Rectal smooth muscle tissue (tissue), 1 donor: ENCODE results near the gene SMURF1.

Experiments used
- H3K27ac ChIP-seq: one replicate; pipeline ENCODE4 v1.7.0; 2013; ENCODE audit warnings: low read depth, low read length, inconsistent platforms
- H3K27me3 ChIP-seq: one replicate; pipeline ENCODE4 v1.7.0; 2013; ENCODE audit warnings: low read length; ENCODE audit not compliant: control insufficient read depth, insufficient read depth
- H3K36me3 ChIP-seq: one replicate; pipeline ENCODE4 v1.7.0; 2013; ENCODE audit warnings: low read length; ENCODE audit not compliant: control insufficient read depth, insufficient read depth
- H3K4me1 ChIP-seq: one replicate; pipeline ENCODE4 v1.7.0; 2013; ENCODE audit warnings: low read length; ENCODE audit not compliant: control insufficient read depth, insufficient read depth
- H3K4me3 ChIP-seq: one replicate; pipeline ENCODE4 v1.7.0; 2013; ENCODE audit warnings: low read length
- H3K9ac ChIP-seq: one replicate; pipeline ENCODE4 v1.7.0; 2013; ENCODE audit warnings: low read length

SMURF1 gene

DNA sequence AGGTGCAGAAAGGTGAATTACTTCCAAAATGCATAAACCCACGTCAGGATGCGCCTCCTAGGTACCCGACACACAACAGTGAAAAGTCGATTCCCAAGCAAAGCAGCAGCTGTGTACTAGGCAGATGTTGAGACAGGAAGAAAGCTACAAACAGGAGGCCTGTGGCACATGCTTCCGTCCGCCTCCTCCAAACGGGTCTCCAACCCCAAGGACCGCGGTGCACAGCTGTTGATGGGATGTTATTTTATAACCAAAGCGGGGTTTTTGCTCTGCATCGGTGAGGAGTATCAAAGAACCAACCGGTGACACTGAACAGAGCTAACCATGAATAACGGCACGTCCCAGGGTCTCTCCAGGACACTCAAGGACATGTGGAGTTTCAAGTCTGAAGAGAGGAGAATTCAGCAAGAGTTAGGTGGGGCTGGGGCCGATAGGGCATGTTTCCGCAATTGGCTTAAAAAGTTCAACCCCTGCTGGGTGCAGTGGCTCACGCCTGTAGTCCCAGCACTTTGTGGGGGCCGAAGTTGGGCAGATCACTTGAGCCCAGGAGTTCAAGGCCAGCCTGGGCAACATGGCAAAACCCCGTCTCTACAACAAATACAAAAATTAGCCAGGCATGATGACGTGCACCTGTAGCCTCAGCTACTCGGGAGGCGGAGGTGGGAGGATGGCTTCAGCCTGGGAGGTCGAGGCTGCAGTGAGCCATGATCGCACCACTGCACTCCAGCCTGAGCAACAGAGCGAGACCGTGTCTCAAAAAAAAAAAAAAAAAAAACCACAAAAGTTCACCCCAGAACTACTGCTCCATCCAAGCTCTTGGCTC, 108.0 kb downstream of the SMURF1 start:
- Histone ChIP-seq H3K36me3 (peaks cover 53% of the 10 kb centered on the region), H3K4me1 (no peaks in the 10 kb centered on the region), H3K9ac (no peak overlapping the region), H3K27me3 (no peaks in the 10 kb centered on the region), H3K27ac (no peak overlapping the region), H3K4me3 (no peak overlapping the region)

DNA sequence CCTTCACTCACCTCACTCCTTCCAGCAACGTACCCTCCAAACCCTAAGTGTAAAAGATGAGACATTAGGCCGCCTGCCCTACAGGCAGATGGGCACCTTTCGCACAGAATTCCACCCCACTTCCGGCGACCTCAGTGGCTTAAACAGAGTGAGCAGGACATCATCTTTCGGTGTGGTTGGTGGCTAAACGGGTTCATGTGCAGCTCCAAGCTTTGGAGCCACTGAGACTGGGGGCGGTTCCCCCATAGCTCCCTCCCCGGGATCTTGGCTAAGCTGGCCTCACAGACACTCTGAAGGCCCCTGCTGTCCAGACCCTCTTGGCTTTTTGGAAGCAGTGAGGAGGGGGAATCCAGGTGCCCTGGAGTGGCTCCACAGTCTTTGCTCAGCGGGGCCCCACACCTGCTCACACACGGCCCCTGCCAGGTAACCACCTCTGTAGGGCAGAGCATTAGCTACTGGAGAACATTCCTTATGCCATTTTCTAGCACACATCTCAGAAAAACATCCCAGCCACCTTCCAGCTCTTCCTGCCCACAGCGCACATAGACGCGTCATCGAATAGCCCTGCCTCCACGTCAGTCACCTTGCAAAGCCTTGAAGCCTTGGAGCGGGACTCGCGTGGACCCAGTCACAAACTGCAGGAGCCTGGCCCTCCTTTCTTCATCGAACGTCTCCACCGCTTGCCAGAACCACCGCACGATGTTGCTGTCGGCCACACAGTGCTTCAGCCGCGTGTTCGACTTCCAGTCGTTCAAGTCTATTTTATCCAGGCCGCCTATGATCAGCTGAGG, 108.8 kb downstream of the SMURF1 start:
- Histone ChIP-seq H3K36me3 (peaks cover 60% of the 10 kb centered on the region), H3K27me3 (no peaks in the 10 kb centered on the region)

DNA sequence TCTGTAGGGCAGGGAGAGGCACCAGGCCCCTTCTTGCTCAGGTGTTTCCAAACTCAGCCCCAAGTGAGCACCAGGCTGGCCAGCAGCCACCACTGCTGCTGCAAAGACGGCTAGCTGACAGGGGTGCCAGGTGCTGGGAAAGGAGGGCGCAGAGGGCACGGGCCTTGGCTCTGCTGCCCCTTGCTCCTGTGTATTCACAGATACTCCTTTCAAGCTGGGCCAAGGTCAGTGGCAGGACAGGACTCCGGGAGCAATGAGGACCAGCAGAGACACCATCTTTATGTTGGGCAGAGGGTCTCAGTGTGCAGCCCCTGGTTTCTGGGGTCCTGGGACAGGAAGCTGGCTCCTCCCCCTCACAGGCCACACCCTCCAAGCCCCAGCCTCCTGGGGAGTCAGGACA, 110.1 kb downstream of the SMURF1 start:
- Histone ChIP-seq H3K27me3 (no peaks in the 10 kb centered on the region), H3K4me3 (no peak overlapping the region), H3K4me1 (no peaks in the 10 kb centered on the region), H3K9ac (no peak overlapping the region), H3K27ac (no peak overlapping the region), H3K36me3 (peaks cover 68% of the 10 kb centered on the region)

More for the DNA sequence above, 108.8 kb downstream of the SMURF1 start:
- H3K9ac ChIP-seq: no peak overlapping the region
- no peaks in the 10 kb centered on the region for H3K4me1 ChIP-seq
- H3K27ac ChIP-seq: no peak overlapping the region
- H3K4me3 ChIP-seq: no peak overlapping the region

DNA sequence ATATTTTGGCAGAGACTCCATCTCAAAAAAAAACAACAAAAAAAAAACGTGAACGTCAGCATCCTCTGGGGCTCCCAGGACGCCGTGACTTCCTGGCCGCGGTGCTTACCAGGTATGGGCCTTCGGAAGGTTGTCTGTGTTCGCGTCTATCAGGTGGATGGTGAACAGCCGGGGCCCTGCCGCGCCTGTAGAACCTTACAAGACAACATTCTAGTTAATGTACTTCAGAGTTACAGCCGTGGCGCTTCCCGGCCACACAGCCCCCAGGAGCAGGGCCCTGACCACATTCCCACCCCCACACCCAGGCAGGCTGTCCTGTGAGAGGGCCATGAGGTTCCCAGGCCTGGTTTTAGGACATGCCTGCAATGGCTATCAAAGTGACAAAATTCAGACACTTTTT, 111.0 kb downstream of the SMURF1 start:
- H3K9ac ChIP-seq: no peak overlapping the region
- no peaks in the 10 kb centered on the region for H3K4me1 ChIP-seq
- no peak overlapping the region for H3K27ac ChIP-seq
- no peaks in the 10 kb centered on the region for H3K27me3 ChIP-seq
- H3K4me3 ChIP-seq: no peak overlapping the region
- peaks cover 70% of the 10 kb centered on the region for H3K36me3 ChIP-seq

DNA sequence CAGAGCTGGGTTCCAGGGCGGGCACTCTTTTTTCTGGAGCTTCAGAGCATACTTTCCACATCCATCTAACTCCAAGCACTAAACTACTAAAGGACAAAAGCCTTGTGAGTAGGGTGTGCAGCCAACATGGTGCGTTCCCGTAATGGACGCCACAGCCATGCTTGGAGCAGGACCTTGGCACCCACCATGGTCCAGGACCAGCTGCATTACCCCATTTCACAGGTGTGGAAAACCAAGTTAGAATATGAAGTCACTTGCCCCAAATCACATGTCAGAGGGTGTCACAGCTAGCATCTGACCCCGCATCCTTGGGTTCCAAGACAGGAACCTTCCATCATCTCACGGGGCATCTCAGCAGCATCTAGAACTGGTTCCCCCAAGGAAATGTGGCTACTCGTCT, 112.4 kb downstream of the SMURF1 start:
- H3K4me1 ChIP-seq: no peaks in the 10 kb centered on the region
- H3K27ac ChIP-seq: peak overlapping the region; percentile 60
- no peaks in the 10 kb centered on the region for H3K27me3 ChIP-seq
- H3K9ac ChIP-seq: no peak overlapping the region
- H3K4me3 ChIP-seq: no peak overlapping the region
- H3K36me3 ChIP-seq: peaks cover 57% of the 10 kb centered on the region

DNA sequence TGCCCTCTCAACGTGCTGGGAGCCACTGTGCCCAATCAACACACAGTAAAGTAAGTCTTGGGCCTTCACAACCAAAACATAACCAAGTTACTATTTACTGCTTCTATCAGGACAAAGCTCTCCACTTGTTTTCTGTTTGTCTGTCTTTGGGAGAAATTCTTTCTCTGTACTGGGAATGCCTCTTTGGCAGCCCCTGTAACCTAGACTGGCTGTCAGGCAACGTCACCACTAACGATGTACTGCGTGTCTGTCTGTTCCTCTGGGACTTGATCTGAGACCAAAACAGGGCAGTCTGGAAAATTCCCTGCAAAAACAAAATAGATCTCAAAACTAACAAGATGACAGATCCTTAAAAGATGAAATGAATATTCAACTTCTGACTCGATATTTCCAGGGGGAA, 113.0 kb downstream of the SMURF1 start:
- no peaks in the 10 kb centered on the region for H3K4me1 ChIP-seq
- H3K36me3 ChIP-seq: peaks cover 53% of the 10 kb centered on the region
- H3K27me3 ChIP-seq: no peaks in the 10 kb centered on the region
- no peak overlapping the region for H3K4me3 ChIP-seq
- no peak overlapping the region for H3K9ac ChIP-seq
- no peak overlapping the region for H3K27ac ChIP-seq

DNA sequence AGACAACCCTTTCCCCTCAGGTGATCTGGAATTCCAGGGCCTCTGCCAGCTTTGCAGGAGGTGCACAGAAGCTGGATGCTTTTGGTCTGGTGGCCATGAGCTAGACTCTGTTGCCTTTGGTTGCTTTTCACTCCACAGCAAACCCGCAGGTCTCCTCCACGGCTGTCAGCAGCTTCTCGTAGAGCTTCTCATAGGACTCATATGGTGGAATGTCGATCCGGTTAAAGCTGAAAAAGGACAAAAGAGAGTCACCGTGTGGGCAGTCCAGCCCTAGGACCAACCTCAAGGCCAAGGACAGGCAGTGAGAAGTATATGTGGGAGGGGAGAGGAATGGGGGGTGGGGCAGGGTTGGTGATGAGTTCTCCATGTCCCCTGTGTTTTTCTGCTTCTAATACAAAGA, 113.5 kb downstream of the SMURF1 start:
- Histone ChIP-seq H3K27me3 (no peaks in the 10 kb centered on the region), H3K27ac (peak overlapping the region; percentile 58), H3K4me3 (no peak overlapping the region), H3K36me3 (peaks cover 48% of the 10 kb centered on the region), H3K4me1 (no peaks in the 10 kb centered on the region), H3K9ac (no peak overlapping the region)

DNA sequence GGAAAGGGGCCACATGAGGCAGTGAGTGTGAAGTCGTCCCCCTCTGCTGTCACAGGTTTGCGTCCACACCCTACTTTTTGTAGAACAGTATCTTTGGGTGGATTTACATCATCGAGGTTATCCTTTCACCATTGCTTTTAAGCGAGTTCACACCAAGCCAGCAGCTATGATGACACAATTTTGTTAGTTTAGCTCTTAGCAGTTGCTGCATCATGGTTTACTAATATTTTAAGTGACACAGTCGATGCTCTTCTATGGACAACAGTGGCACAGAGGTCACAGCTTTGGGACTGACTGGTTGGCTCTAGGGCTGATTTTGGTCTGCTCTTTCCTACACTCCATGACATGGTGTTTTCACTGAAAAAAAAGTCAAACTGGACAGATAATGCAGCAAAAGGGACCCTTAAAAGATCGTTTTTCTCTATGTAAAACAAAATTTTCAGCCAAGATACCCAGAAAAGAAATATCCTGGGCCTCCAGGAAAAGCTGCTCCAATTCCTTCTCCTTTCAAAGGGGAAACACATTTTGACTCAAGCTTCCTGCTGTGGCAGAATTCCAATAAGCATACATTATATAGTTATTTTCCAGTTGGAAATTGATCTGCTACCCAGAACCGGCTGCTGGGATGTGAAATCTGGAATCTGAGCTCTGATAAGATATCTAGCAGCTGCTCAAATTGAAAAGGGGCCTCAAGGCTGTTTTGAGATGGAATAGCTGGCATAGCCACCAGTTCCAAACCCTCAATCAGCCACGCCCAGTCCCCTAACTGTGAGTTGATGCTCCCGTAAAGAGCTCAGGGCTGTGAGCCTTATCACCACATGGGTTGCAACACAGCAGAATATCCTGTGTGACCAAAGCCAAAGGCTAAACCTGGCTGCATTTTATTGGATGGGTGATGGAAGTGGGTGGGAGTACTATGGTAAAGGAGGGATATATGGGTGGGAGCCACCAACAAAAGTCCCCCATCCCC, 114.2 kb downstream of the SMURF1 start:
- Histone ChIP-seq H3K27me3 (no peaks in the 10 kb centered on the region), H3K36me3 (peaks cover 41% of the 10 kb centered on the region), H3K4me1 (no peaks in the 10 kb centered on the region), H3K4me3 (no peak overlapping the region), H3K27ac (peak overlapping the region; percentile 58), H3K9ac (no peak overlapping the region)

DNA sequence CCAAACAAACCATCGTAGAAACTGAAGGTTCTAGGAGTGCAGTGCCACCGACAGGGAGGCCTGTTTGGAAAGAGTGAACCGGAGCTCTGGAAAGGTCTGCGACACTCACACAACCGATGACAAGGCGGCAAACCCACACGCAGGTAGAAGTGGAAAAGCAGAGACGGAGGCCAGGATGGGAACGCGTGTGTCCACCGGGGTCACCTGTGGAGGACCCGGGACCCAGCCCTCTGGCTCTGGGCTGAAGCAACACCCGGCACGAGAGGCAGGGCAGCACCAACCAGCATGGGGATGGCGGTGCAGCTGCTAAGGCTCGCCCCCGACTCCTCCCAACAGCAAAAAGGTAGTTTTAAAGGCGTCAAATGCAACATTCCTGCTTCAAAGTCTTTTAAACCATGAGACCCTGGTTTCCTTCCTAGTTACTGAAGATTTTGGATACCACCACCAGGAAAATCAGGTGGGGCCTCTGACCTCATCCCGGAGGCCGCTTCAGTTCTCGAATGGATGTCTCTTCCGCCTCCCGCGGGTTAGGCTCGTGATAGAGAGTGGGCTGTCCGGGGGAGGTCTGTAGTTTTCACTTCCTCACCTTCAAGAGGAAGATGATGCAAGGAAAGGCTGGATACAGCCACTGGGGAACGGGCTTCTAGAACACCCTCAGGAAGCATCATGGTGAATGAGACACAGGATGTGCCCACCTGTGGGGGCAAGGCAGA, 115.5 kb downstream of the SMURF1 start:
- Histone ChIP-seq H3K9ac (no peak overlapping the region), H3K4me3 (no peak overlapping the region), H3K27me3 (no peaks in the 10 kb centered on the region), H3K27ac (no peak overlapping the region), H3K36me3 (peaks cover 32% of the 10 kb centered on the region), H3K4me1 (no peaks in the 10 kb centered on the region)

DNA sequence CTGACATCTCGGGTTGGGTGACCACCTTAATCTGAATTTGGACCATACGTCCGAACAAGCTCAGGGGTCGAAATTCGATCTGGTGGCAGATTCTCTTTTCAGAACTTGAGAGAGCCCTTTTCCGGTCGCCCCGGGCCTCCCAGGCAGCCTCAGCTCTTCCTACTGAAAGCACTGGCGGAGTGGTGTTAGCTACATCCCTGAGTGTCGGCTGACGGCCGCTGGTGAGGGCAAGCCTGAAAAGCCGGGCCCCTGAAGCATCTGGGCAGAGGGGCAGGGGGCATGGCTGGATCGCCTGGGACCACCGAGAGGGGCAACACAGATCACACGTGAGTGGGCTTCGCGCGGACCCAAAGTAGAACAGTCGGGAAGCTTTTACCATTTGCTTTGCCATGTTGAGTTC, 116.1 kb downstream of the SMURF1 start:
- no peaks in the 10 kb centered on the region for H3K4me1 ChIP-seq
- H3K36me3 ChIP-seq: peaks cover 32% of the 10 kb centered on the region
- no peak overlapping the region for H3K27ac ChIP-seq
- no peak overlapping the region for H3K9ac ChIP-seq
- no peak overlapping the region for H3K4me3 ChIP-seq
- no peaks in the 10 kb centered on the region for H3K27me3 ChIP-seq

DNA sequence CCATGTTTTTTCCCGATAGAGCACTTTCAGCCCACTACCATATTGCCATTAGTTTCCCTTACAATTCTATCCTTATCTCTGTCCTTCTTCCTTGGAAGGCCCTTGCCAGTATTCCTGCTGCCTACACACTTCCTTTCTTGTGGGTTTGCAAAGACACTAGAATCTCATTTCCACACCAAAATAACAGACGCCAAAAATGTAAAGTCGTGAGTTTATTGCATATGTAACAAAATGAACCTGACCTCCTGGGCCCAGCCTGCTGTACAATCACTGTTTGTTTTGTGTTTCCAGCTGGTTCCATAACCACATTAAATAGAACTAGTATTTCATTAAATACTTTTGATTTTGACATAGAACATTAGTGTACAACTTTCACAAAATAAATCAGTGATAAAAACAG, 116.7 kb downstream of the SMURF1 start:
- Histone ChIP-seq H3K27ac (no peak overlapping the region), H3K36me3 (peaks cover 32% of the 10 kb centered on the region), H3K4me1 (no peaks in the 10 kb centered on the region), H3K27me3 (no peaks in the 10 kb centered on the region), H3K4me3 (no peak overlapping the region), H3K9ac (no peak overlapping the region)
